OCI-LY3 (cell line): ENCODE measurements around the gene KCNG3.

Source experiments
- H2AFZ ChIP-seq: fragments of 200-600, 300-600 bp; shearing (Covaris generic); 2 replicates; pipeline ENCODE4 v1.6.0; 2014; ENCODE audit warnings: antibody characterized with exemption, low read depth, low read length
- H3K27ac ChIP-seq: fragments of 200-600, 300-600 bp; sonication (generic); 2 replicates; pipeline ENCODE4 v1.5.1; 2014; ENCODE audit warnings: mild to moderate bottlenecking, low read length, moderate library complexity, mixed read lengths
- H3K27me3 ChIP-seq: fragments of 200-600, 300-600 bp; sonication (generic); 2 replicates; pipeline ENCODE4 v1.6.1; 2014; ENCODE audit warnings: low read depth, low read length, mixed read lengths
- H3K36me3 ChIP-seq: fragments of 200-600, 300-600 bp; sonication (generic); replicated peaks from 2 replicates; pipeline ENCODE3; 2014; ENCODE audit warnings: low read depth, low read length, mixed read lengths
- H3K4me1 ChIP-seq: fragments of 300-600, 200-600 bp; sonication (generic); 2 replicates; pipeline ENCODE4 v1.6.1; 2014; ENCODE audit warnings: low read length, mixed read lengths
- H3K4me2 ChIP-seq: fragments of 200-600, 300-600 bp; sonication (generic); 2 replicates; pipeline ENCODE4 v1.6.1; 2014; ENCODE audit warnings: low read length, mixed read lengths
- H3K4me3 ChIP-seq: fragments of 300-600, 200-600 bp; sonication (generic); 2 replicates; pipeline ENCODE4 v1.5.1; 2014; ENCODE audit warnings: antibody characterized with exemption, mild to moderate bottlenecking, low read length, moderate library complexity
- H3K79me2 ChIP-seq: fragments of 300-600, 200-600 bp; shearing (Covaris generic); 2 replicates; pipeline ENCODE4 v1.6.1; 2014; ENCODE audit warnings: mild to moderate bottlenecking, low read length, mixed read lengths
- H3K9ac ChIP-seq: fragments of 300-600, 200-600 bp; shearing (Covaris generic); 2 replicates; pipeline ENCODE4 v1.6.0; 2014; ENCODE audit warnings: mild to moderate bottlenecking, low read length, moderate library complexity
- H3K9me3 ChIP-seq: fragments of 200-600, 300-600 bp; shearing (Covaris generic); 2 replicates; pipeline ENCODE4 v1.6.1; 2014; ENCODE audit warnings: low read length, mixed read lengths; ENCODE audit not compliant: insufficient read depth
- H4K20me1 ChIP-seq: fragments of 200-600, 300-600 bp; sonication (generic); 2 replicates; pipeline ENCODE4 v1.6.1; 2016; ENCODE audit warnings: low read length, mixed read lengths; ENCODE audit not compliant: insufficient read depth
- EZH2phosphoT487 ChIP-seq: fragments of 200-600 bp; shearing (Covaris generic); IDR thresholded peaks from 2 replicates; pipeline ENCODE4 v1.6.1; 2018; ENCODE audit warnings: antibody characterized with exemption, mixed run types, low read depth
- TF ChIP-seq, protein P1 (sequence below): fragments of 200-600, 300-600 bp; sonication (generic); IDR thresholded peaks from 2 replicates; pipeline ENCODE4 v1.5.1; 2014; ENCODE audit warnings: antibody characterized with exemption, low read length, low read depth

The KCNG3 gene

DNA sequence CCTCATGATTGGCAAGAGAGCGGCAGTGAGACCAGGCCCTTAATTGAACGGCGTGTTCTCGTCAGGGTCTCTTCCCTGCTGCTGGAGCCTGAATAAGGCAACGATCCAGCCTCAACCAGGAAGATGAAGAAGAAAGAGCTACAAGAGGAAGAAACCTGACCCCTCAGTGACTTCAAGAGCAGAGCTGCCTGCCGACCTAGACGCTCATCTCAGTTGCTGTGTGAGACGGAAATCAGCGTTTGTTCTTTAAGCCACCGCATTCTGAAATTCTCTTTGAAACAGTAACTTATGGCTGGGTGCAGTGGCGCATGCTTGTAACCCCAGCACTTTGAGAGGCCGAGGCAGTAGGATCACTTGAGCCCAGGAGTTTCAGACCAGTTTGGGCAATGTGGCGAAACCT lies 29.6 kb upstream of the KCNG3 start:
- Histone ChIP-seq H3K4me2 (no peak overlapping the region), H3K27me3 (no peaks in the 10 kb centered on the region), H3K9ac (no peak overlapping the region), H3K79me2 (no peaks in the 10 kb centered on the region), H3K36me3 (no peaks in the 10 kb centered on the region), H4K20me1 (no peaks in the 10 kb centered on the region), H3K4me3 (no peak overlapping the region), H3K27ac (no peak overlapping the region), H3K9me3 (no peaks in the 10 kb centered on the region), H3K4me1 (no peaks in the 10 kb centered on the region), H2AFZ (no peak overlapping the region)
- TF ChIP-seq, protein P1, sequence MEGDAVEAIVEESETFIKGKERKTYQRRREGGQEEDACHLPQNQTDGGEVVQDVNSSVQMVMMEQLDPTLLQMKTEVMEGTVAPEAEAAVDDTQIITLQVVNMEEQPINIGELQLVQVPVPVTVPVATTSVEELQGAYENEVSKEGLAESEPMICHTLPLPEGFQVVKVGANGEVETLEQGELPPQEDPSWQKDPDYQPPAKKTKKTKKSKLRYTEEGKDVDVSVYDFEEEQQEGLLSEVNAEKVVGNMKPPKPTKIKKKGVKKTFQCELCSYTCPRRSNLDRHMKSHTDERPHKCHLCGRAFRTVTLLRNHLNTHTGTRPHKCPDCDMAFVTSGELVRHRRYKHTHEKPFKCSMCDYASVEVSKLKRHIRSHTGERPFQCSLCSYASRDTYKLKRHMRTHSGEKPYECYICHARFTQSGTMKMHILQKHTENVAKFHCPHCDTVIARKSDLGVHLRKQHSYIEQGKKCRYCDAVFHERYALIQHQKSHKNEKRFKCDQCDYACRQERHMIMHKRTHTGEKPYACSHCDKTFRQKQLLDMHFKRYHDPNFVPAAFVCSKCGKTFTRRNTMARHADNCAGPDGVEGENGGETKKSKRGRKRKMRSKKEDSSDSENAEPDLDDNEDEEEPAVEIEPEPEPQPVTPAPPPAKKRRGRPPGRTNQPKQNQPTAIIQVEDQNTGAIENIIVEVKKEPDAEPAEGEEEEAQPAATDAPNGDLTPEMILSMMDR, result no peak
- no peak for TF ChIP-seq EZH2phosphoT487

DNA sequence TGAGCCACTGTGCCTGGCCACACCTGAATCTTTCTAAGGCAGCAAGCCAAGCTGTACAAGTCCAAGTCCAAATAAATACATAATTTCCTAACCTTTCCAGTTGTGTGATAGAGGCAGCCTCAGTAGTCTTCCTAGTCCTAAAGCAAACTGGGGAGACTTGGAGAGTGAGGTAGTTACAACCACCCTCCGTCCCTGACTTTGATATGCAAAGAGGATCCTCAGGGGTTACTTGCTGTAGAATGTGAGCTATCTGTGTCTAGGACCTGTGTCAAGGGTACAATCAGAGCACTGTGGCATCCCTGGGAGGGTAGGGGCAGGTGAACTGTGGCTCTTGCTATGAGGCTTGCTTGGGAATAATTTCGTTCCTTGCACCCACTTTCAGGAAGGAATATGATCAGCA lies 28.3 kb upstream of the KCNG3 start:
- H3K27ac ChIP-seq, result no peak overlapping the region
- no peaks in the 10 kb centered on the region for H3K36me3 ChIP-seq
- no peak overlapping the region for H3K9ac ChIP-seq
- no peaks in the 10 kb centered on the region for H3K79me2 ChIP-seq
- H2AFZ ChIP-seq, result no peak overlapping the region
- H3K9me3 ChIP-seq, result no peaks in the 10 kb centered on the region
- TF ChIP-seq EZH2phosphoT487, result no peak
- TF ChIP-seq, protein P1, result no peak
- no peaks in the 10 kb centered on the region for H3K4me1 ChIP-seq
- H3K4me2 ChIP-seq, result no peak overlapping the region
- H4K20me1 ChIP-seq, result no peaks in the 10 kb centered on the region
- H3K4me3 ChIP-seq, result no peak overlapping the region
- H3K27me3 ChIP-seq, result no peaks in the 10 kb centered on the region

DNA sequence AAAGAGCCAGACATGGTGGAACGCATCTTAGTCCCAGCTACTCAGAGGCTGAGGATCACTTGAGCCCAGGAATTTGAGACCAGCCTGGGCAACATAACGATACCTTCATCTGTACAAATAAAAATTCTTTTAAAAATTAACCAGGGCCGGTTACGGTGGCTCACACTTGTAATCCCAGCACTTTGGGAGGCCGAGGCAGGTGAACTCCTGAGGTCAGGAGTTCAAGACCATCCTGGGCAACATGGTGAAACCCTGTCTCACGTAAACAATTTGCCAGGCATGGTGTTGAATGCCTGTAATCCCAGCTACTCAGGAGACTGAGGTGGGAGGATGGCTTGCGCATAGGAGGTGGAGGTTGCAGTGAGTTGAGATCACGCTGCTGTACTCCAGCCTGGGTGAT lies 25.8 kb upstream of the KCNG3 start:
- Histone ChIP-seq H3K27ac (no peak overlapping the region), H3K79me2 (no peaks in the 10 kb centered on the region), H3K9me3 (no peaks in the 10 kb centered on the region), H4K20me1 (no peaks in the 10 kb centered on the region), H3K4me2 (no peak overlapping the region), H3K4me1 (no peaks in the 10 kb centered on the region), H3K4me3 (no peak overlapping the region), H3K9ac (no peak overlapping the region), H2AFZ (no peak overlapping the region), H3K36me3 (no peaks in the 10 kb centered on the region), H3K27me3 (no peaks in the 10 kb centered on the region)
- no peak for TF ChIP-seq EZH2phosphoT487
- TF ChIP-seq, protein P1, result no peak

DNA sequence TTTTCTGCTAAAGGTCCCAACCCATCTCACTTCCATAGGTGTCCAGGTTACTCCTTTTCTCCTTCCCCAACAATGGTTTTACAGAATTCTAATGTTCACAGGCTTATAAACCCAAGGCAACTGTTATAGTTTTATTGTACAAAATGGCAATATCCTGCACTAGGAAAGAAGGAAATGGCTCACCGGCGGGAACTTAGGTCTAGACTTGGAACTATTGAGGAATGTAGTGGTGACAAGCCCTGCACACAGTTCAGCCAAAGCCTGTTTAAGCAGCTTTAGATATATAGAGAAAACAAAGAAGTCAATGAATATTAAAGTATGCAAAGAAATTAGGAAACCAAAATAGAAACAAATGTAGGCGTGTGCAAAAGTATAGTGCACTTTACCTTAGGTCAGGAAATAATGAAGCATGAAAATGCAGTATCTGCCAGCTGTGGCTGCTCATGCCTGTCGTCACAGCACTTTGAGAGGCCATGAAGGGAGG lies 22.7 kb upstream of the KCNG3 start:
- Histone ChIP-seq H2AFZ (no peak overlapping the region), H3K36me3 (no peaks in the 10 kb centered on the region), H3K4me2 (no peak overlapping the region), H3K4me1 (no peaks in the 10 kb centered on the region), H3K27ac (no peak overlapping the region), H3K4me3 (no peak overlapping the region), H3K9ac (no peak overlapping the region), H3K79me2 (no peaks in the 10 kb centered on the region), H3K27me3 (no peaks in the 10 kb centered on the region), H3K9me3 (no peaks in the 10 kb centered on the region), H4K20me1 (no peaks in the 10 kb centered on the region)
- TF ChIP-seq, protein P1, result no peak
- TF ChIP-seq EZH2phosphoT487, result no peak
